HEK293T (cell line): ENCODE measurements around the gene DPM1.

ENCODE experiments used
- ARNT ChIP-seq: fragments of 450-650 bp; IDR thresholded peaks from 2 replicates; pipeline ENCODE4 v1.6.1; 2017; ENCODE audit warnings: mild to moderate bottlenecking
- BHLHE40 ChIP-seq: fragments of 450-650 bp; IDR thresholded peaks from 2 replicates; pipeline ENCODE4 v1.6.1; 2016; ENCODE audit warnings: mild to moderate bottlenecking, moderate library complexity, borderline replicate concordance
- ELF4 ChIP-seq: fragments of 450-650 bp; IDR thresholded peaks from 2 replicates; pipeline ENCODE4 v1.6.1; 2017; ENCODE audit warnings: antibody characterized with exemption
- FOXA1 ChIP-seq: fragments of 450-650 bp; IDR thresholded peaks from 2 replicates; pipeline ENCODE4 v1.6.1; 2016; ENCODE audit warnings: mild to moderate bottlenecking
- FOXK2 ChIP-seq: fragments of 450-650 bp; IDR thresholded peaks from 2 replicates; pipeline ENCODE4 v1.6.1; 2016; ENCODE audit warnings: mild to moderate bottlenecking
- FOXM1 ChIP-seq: fragments of 450-650 bp; IDR thresholded peaks from 2 replicates; pipeline ENCODE4 v1.6.1; 2017; ENCODE audit warnings: mild to moderate bottlenecking, borderline replicate concordance
- HDGF ChIP-seq: fragments of 450-650 bp; IDR thresholded peaks from 2 replicates; pipeline ENCODE4 v1.6.1; 2017; ENCODE audit warnings: antibody characterized with exemption, borderline replicate concordance
- LEF1 ChIP-seq: fragments of 450-650 bp; IDR thresholded peaks from 2 replicates; pipeline ENCODE4 v1.6.1; 2017; ENCODE audit warnings: mild to moderate bottlenecking, borderline replicate concordance
- NFRKB ChIP-seq: fragments of 450-650 bp; IDR thresholded peaks from 2 replicates; pipeline ENCODE4 v1.6.1; 2016; ENCODE audit warnings: mild to moderate bottlenecking, moderate library complexity
- SP1 ChIP-seq: fragments of 450-650 bp; IDR thresholded peaks from 2 replicates; pipeline ENCODE4 v1.6.1; 2017
- SUZ12 ChIP-seq: fragments of 450-650 bp; IDR thresholded peaks from 2 replicates; pipeline ENCODE4 v1.6.1; 2016; ENCODE audit warnings: mild to moderate bottlenecking
- TARDBP ChIP-seq: fragments of 450-650 bp; IDR thresholded peaks from 2 replicates; pipeline ENCODE4 v1.6.1; 2016
- ZNF384 ChIP-seq: fragments of 450-650 bp; IDR thresholded peaks from 2 replicates; pipeline ENCODE4 v1.6.1; 2016

- TF ChIP-seq SP1, result no peak
- TF ChIP-seq TARDBP, result no peak
- no peak for TF ChIP-seq BHLHE40
- TF ChIP-seq FOXA1, result no peak
- no peak for TF ChIP-seq ZNF384
- no peak for TF ChIP-seq FOXM1
- no peak for TF ChIP-seq ELF4
- TF ChIP-seq FOXK2, result no peak
- no peak for TF ChIP-seq SUZ12
- no peak for TF ChIP-seq LEF1
- TF ChIP-seq HDGF, result no peak
- TF ChIP-seq ARNT, result no peak
- no peak for TF ChIP-seq NFRKB
These were observed 5.1 kb downstream of the DPM1 start for GRCh38 chr20:50953196-50953595.
